GM23248 (cell line): ENCODE measurements around the gene NBEA.

ENCODE experiments used
- EZH2 ChIP-seq: fragments of 200-600 bp; sonication (generic); IDR thresholded peaks from 2 replicates; pipeline ENCODE4 v1.6.1; 2018; ENCODE audit warnings: antibody characterized with exemption, mild to moderate bottlenecking; ENCODE audit not compliant: insufficient read depth, poor library complexity, severe bottlenecking
- EZH2phosphoT487 ChIP-seq: fragments of 200-600 bp; sonication (generic); IDR thresholded peaks from 2 replicates; pipeline ENCODE4 v1.6.1; 2018; ENCODE audit warnings: antibody characterized with exemption, moderate library complexity, mild to moderate bottlenecking, low read depth; ENCODE audit not compliant: insufficient read depth

- no peak for TF ChIP-seq EZH2
- TF ChIP-seq EZH2phosphoT487, result no peak
Measured at GRCh38 chr13:35465371-35465770, 523.3 kb downstream of the NBEA start.
